Fibroblast of lung (primary cell): ENCODE data around the gene CRACDL.

Experiments used
- EZH2 ChIP-seq: IDR thresholded peaks from 2 replicates; pipeline ENCODE4 v1.5.1; 2012; ENCODE audit warnings: low read length, control low read depth, mild to moderate bottlenecking; ENCODE audit errors: missing control alignments
- TF ChIP-seq, protein P1 (sequence below), 2 donors: IDR thresholded peaks in 1 of 2; conservative IDR thresholded peaks in 1 of 2; 1 replicate in 1 of 2; 2 replicates in 1 of 2; pipeline ENCODE4 v1.5.1; 2011 to 2012; ENCODE audit warnings: low read length in 2 of 2, control low read depth in 1 of 2, inconsistent platforms in 1 of 2, low read depth in 1 of 2, mild to moderate bottlenecking in 1 of 2

- TF ChIP-seq, protein P1, sequence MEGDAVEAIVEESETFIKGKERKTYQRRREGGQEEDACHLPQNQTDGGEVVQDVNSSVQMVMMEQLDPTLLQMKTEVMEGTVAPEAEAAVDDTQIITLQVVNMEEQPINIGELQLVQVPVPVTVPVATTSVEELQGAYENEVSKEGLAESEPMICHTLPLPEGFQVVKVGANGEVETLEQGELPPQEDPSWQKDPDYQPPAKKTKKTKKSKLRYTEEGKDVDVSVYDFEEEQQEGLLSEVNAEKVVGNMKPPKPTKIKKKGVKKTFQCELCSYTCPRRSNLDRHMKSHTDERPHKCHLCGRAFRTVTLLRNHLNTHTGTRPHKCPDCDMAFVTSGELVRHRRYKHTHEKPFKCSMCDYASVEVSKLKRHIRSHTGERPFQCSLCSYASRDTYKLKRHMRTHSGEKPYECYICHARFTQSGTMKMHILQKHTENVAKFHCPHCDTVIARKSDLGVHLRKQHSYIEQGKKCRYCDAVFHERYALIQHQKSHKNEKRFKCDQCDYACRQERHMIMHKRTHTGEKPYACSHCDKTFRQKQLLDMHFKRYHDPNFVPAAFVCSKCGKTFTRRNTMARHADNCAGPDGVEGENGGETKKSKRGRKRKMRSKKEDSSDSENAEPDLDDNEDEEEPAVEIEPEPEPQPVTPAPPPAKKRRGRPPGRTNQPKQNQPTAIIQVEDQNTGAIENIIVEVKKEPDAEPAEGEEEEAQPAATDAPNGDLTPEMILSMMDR (conservative IDR thresholded peaks at IDR 0.05 in 1 of 2, IDR thresholded peaks at IDR 0.05 in 1 of 2; ENCODE audit: low read depth in 1 of 2, low read length in 2 of 2) = no peak
- TF ChIP-seq EZH2 = no peak
Observed at GRCh38 chr2:98861601-98862000, 74.4 kb downstream of the CRACDL start.
